Measurements from ENCODE around the gene MTA2. TPM values are rescaled to one million over a fixed set of nuclear protein-coding genes. Genes with fewer than 3 reads are reported as not detected.
A peak's percentile ranks its signal among the peaks of the same experiment; 100 is the strongest.

Gene MTA2
- total RNA-seq, 6 experiments from 2014 or later = 89.6 to 106 (median 95.8) TPM

- no peak for TF ChIP-seq CTCF (IDR thresholded peaks at IDR 0.05)
- Mint-ChIP-seq H3K27ac (peak overlapping the region; percentile 93), H3K27me3 (ENCODE audit: insufficient read depth) (peaks cover 5% of the 10 kb centered on the region), H3K36me3 (ENCODE audit: low read depth) (peaks cover 18% of the 10 kb centered on the region), H3K4me1 (ENCODE audit: low read depth) (peaks cover 25% of the 10 kb centered on the region), H3K9me3 (no peaks in the 10 kb centered on the region), H3K4me3 (peak overlapping the region; percentile 96)
- DNase-seq = no peak
Observed at GRCh38 chr11:62610814-62611704, 9.4 kb upstream of the MTA2 start.

GRCh38 chr11:62610403-62610802 lies 8.7 kb upstream of the MTA2 start:
- TF ChIP-seq CTCF (IDR thresholded peaks at IDR 0.05) = no peak
- H3K4me1 Mint-ChIP-seq (ENCODE audit: low read depth) = peaks cover 25% of the 10 kb centered on the region
- H3K27me3 Mint-ChIP-seq (ENCODE audit: insufficient read depth) = peaks cover 5% of the 10 kb centered on the region
- peaks cover 18% of the 10 kb centered on the region for H3K36me3 Mint-ChIP-seq (ENCODE audit: low read depth)
- no peak for DNase-seq
- H3K27ac Mint-ChIP-seq = 0 out of 2 replicates have a peak overlapping the region, but pooled peaks have one; percentile 16
- H3K4me3 Mint-ChIP-seq = peak overlapping the region; percentile 43
- H3K9me3 Mint-ChIP-seq = no peaks in the 10 kb centered on the region

- Mint-ChIP-seq H3K27ac (no peak overlapping the region), H3K27me3 (ENCODE audit: insufficient read depth) (peaks cover 5% of the 10 kb centered on the region), H3K36me3 (ENCODE audit: low read depth) (peaks cover 21% of the 10 kb centered on the region), H3K4me1 (ENCODE audit: low read depth) (peaks cover 12% of the 10 kb centered on the region), H3K9me3 (no peaks in the 10 kb centered on the region), H3K4me3 (no peak overlapping the region)
- DNase-seq = no peak
- TF ChIP-seq CTCF (IDR thresholded peaks at IDR 0.05) = no peak
Observed at GRCh38 chr11:62608776-62609175, 7.1 kb upstream of the MTA2 start.

GRCh38 chr11:62607714-62608113 lies 6.0 kb upstream of the MTA2 start:
- no peaks in the 10 kb centered on the region for H3K9me3 Mint-ChIP-seq
- no peak for DNase-seq
- peaks cover 19% of the 10 kb centered on the region for H3K4me1 Mint-ChIP-seq (ENCODE audit: low read depth)
- peaks cover 5% of the 10 kb centered on the region for H3K27me3 Mint-ChIP-seq (ENCODE audit: insufficient read depth)
- H3K27ac Mint-ChIP-seq = no peak overlapping the region
- no peak for TF ChIP-seq CTCF (IDR thresholded peaks at IDR 0.05)
- H3K4me3 Mint-ChIP-seq = no peak overlapping the region
- peaks cover 28% of the 10 kb centered on the region for H3K36me3 Mint-ChIP-seq (ENCODE audit: low read depth)

GRCh38 chr11:62605902-62606301 lies 4.2 kb upstream of the MTA2 start:
- no peak overlapping the region for H3K27ac Mint-ChIP-seq
- H3K4me3 Mint-ChIP-seq = no peak overlapping the region
- no peak for DNase-seq
- H3K27me3 Mint-ChIP-seq (ENCODE audit: insufficient read depth) = peaks cover 4% of the 10 kb centered on the region
- H3K4me1 Mint-ChIP-seq (ENCODE audit: low read depth) = peaks cover 13% of the 10 kb centered on the region; the same call in 1 of the 2 replicates
- no peak for TF ChIP-seq CTCF (IDR thresholded peaks at IDR 0.05)
- peaks cover 26% of the 10 kb centered on the region for H3K36me3 Mint-ChIP-seq (ENCODE audit: low read depth)
- no peaks in the 10 kb centered on the region for H3K9me3 Mint-ChIP-seq
